Measurements from ENCODE around the gene MBOAT7.

Gene MBOAT7

GRCh38 chr19:54169149-54169740, 20.1 kb downstream of the MBOAT7 start:
- H3K9ac ChIP-seq (ENCODE audit: insufficient read length, low read depth): no peak overlapping the region
- H3K27me3 ChIP-seq (ENCODE audit: insufficient read depth, insufficient read length): no peaks in the 10 kb centered on the region
- H3K4me1 ChIP-seq (ENCODE audit: insufficient read depth, insufficient read length): peaks cover 11% of the 10 kb centered on the region
- DNase-seq (ENCODE audit: low read depth, low spot score): no peak
- no peaks in the 10 kb centered on the region for H3K9me3 ChIP-seq (ENCODE audit: insufficient read depth, low read length)
- H3K36me3 ChIP-seq (ENCODE audit: insufficient read depth, insufficient read length, low read length): no peaks in the 10 kb centered on the region
- TF ChIP-seq YY1 (IDR thresholded peaks at IDR 0.05; ENCODE audit: insufficient read depth, insufficient read length) (no peak), ZNF274 (IDR thresholded peaks at IDR 0.05; ENCODE audit: low read depth, low read length) (no peak), SUZ12 (IDR thresholded peaks at IDR 0.05; ENCODE audit: extremely low read depth, insufficient read depth, insufficient read length) (no peak)
- H3K4me3 ChIP-seq (ENCODE audit: insufficient read length, low read depth): no peak overlapping the region

DNA sequence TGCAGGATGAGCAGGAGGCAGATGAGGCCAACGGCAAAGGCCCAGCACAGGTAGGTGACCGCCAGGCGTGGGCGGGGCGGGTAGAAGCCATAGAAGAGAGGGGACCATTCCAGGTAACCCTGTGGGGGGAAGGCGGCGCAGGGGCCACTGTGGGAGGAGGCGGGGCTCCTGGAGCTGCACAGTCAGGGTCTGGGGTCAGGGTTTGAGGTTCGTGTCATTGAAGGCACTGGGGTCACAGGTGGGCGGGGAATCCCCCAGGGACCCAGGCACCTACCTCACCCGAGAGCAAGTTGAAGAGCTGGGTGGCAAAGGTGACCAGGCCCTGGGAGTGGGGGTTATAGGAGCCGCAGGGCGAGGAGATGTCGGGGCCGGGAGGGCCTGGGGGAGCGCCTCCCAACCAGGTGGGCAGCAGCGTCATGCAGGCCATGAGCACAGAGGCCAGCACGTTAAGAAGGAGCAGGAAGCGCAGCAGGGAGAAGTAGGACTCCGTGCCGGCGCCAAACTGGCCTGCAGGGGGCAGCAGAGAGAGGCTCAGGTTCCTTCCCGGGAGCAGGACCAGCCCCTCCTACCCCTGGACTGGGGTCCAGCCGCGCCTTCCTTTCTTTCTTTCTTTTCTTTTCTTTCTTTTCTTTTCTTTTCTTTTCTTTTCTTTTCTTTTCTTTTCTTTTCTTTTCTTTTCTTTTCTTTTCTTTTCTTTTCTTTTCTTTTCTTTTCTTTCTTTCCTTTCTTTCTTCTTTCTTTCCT, 21.0 kb downstream of the MBOAT7 start:
- peaks cover 2% of the 10 kb centered on the region for H3K36me3 ChIP-seq (ENCODE audit: insufficient read depth, insufficient read length, low read length)
- TF ChIP-seq ZNF274 (IDR thresholded peaks at IDR 0.05; ENCODE audit: low read depth, low read length) (no peak), YY1 (IDR thresholded peaks at IDR 0.05; ENCODE audit: insufficient read depth, insufficient read length) (no peak), SUZ12 (IDR thresholded peaks at IDR 0.05; ENCODE audit: extremely low read depth, insufficient read depth, insufficient read length) (no peak)
- H3K4me1 ChIP-seq (ENCODE audit: insufficient read depth, insufficient read length): peaks cover 9% of the 10 kb centered on the region
- H3K4me3 ChIP-seq (ENCODE audit: insufficient read length, low read depth): no peak overlapping the region
- H3K9me3 ChIP-seq (ENCODE audit: insufficient read depth, low read length): no peaks in the 10 kb centered on the region
- H3K27me3 ChIP-seq (ENCODE audit: insufficient read depth, insufficient read length): no peaks in the 10 kb centered on the region
- no peak overlapping the region for H3K9ac ChIP-seq (ENCODE audit: insufficient read length, low read depth)
- DNase-seq (ENCODE audit: low read depth, low spot score): no peak

DNA sequence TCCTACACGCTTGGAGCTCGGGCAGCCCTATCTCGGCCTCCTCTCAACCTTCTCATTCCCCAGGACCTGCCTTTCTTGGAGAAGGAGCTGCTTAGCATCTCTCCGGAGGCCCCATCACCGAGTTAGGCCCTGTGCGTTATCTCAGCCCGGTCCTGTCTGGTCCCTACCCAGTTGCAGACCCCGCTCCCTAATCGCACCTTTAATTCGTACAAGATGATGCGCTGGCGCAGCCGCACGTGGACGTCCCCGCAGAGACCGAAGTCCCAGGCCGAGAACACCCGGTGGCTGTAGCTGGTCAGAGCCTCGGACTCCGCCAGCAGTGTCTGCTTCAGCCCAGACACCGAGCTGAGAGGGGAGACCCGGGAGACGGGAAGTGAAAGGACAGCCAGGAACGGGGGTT, 24.2 kb downstream of the MBOAT7 start:
- Histone ChIP-seq H3K4me1 (ENCODE audit: insufficient read depth, insufficient read length) (peaks cover 3% of the 10 kb centered on the region), H3K9ac (ENCODE audit: insufficient read length, low read depth) (no peak overlapping the region), H3K27me3 (ENCODE audit: insufficient read depth, insufficient read length) (no peaks in the 10 kb centered on the region), H3K9me3 (ENCODE audit: insufficient read depth, low read length) (no peaks in the 10 kb centered on the region), H3K36me3 (ENCODE audit: insufficient read depth, insufficient read length, low read length) (peaks cover 6% of the 10 kb centered on the region), H3K4me3 (ENCODE audit: insufficient read length, low read depth) (no peak overlapping the region)
- no peak for TF ChIP-seq ZNF274 (IDR thresholded peaks at IDR 0.05; ENCODE audit: low read depth, low read length)
- TF ChIP-seq YY1 (IDR thresholded peaks at IDR 0.05; ENCODE audit: insufficient read depth, insufficient read length): no peak
- no peak for TF ChIP-seq SUZ12 (IDR thresholded peaks at IDR 0.05; ENCODE audit: extremely low read depth, insufficient read depth, insufficient read length)
- no peak for DNase-seq (ENCODE audit: low read depth, low spot score)

- TF ChIP-seq SUZ12 (IDR thresholded peaks at IDR 0.05; ENCODE audit: extremely low read depth, insufficient read depth, insufficient read length) (no peak), YY1 (IDR thresholded peaks at IDR 0.05; ENCODE audit: insufficient read depth, insufficient read length) (no peak), ZNF274 (IDR thresholded peaks at IDR 0.05; ENCODE audit: low read depth, low read length) (no peak)
- Histone ChIP-seq H3K9me3 (ENCODE audit: insufficient read depth, low read length) (no peaks in the 10 kb centered on the region), H3K9ac (ENCODE audit: insufficient read length, low read depth) (no peak overlapping the region), H3K4me3 (ENCODE audit: insufficient read length, low read depth) (no peak overlapping the region), H3K27me3 (ENCODE audit: insufficient read depth, insufficient read length) (no peaks in the 10 kb centered on the region), H3K4me1 (ENCODE audit: insufficient read depth, insufficient read length) (peaks cover 3% of the 10 kb centered on the region), H3K36me3 (ENCODE audit: insufficient read depth, insufficient read length, low read length) (peaks cover 6% of the 10 kb centered on the region)
- DNase-seq (ENCODE audit: low read depth, low spot score): no peak
Measured at GRCh38 chr19:54164369-54165068, 24.9 kb downstream of the MBOAT7 start.

DNA sequence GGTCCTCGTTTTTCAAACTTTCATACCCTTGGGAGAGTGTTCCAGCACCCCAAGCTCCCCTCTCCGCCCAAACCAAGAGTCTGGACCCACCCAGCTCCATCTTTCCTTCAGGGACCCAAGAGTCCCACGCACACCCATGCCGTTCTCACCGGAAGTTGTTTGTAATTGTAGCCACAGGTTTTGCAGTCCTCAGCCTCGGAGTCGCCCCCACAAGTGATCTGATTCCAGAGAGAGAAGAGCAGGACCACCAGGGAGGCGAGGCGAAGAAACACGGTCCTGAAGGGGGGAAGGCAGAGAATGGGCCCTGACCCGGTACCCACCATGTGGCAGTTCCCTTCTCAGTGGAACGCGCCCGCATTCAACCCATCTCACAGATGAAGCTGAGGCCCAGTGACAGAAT, 26.5 kb downstream of the MBOAT7 start:
- Histone ChIP-seq H3K36me3 (ENCODE audit: insufficient read depth, insufficient read length, low read length) (peaks cover 9% of the 10 kb centered on the region), H3K9me3 (ENCODE audit: insufficient read depth, low read length) (no peaks in the 10 kb centered on the region), H3K9ac (ENCODE audit: insufficient read length, low read depth) (no peak overlapping the region), H3K4me3 (ENCODE audit: insufficient read length, low read depth) (no peak overlapping the region), H3K4me1 (ENCODE audit: insufficient read depth, insufficient read length) (peaks cover 2% of the 10 kb centered on the region), H3K27me3 (ENCODE audit: insufficient read depth, insufficient read length) (no peaks in the 10 kb centered on the region)
- no peak for DNase-seq (ENCODE audit: low read depth, low spot score)
- TF ChIP-seq ZNF274 (IDR thresholded peaks at IDR 0.05; ENCODE audit: low read depth, low read length) (no peak), SUZ12 (IDR thresholded peaks at IDR 0.05; ENCODE audit: extremely low read depth, insufficient read depth, insufficient read length) (no peak), YY1 (IDR thresholded peaks at IDR 0.05; ENCODE audit: insufficient read depth, insufficient read length) (no peak)

- no peak overlapping the region for H3K4me3 ChIP-seq (ENCODE audit: insufficient read length, low read depth)
- H3K36me3 ChIP-seq (ENCODE audit: insufficient read depth, insufficient read length, low read length): peaks cover 12% of the 10 kb centered on the region
- no peak for DNase-seq (ENCODE audit: low read depth, low spot score)
- TF ChIP-seq ZNF274 (IDR thresholded peaks at IDR 0.05; ENCODE audit: low read depth, low read length): no peak
- no peak for TF ChIP-seq SUZ12 (IDR thresholded peaks at IDR 0.05; ENCODE audit: extremely low read depth, insufficient read depth, insufficient read length)
- no peak for TF ChIP-seq YY1 (IDR thresholded peaks at IDR 0.05; ENCODE audit: insufficient read depth, insufficient read length)
- H3K9me3 ChIP-seq (ENCODE audit: insufficient read depth, low read length): no peaks in the 10 kb centered on the region
- H3K9ac ChIP-seq (ENCODE audit: insufficient read length, low read depth): no peak overlapping the region
- H3K27me3 ChIP-seq (ENCODE audit: insufficient read depth, insufficient read length): no peaks in the 10 kb centered on the region
- peaks cover 2% of the 10 kb centered on the region for H3K4me1 ChIP-seq (ENCODE audit: insufficient read depth, insufficient read length)
Measured at GRCh38 chr19:54162241-54162805, 27.1 kb downstream of the MBOAT7 start.

DNA sequence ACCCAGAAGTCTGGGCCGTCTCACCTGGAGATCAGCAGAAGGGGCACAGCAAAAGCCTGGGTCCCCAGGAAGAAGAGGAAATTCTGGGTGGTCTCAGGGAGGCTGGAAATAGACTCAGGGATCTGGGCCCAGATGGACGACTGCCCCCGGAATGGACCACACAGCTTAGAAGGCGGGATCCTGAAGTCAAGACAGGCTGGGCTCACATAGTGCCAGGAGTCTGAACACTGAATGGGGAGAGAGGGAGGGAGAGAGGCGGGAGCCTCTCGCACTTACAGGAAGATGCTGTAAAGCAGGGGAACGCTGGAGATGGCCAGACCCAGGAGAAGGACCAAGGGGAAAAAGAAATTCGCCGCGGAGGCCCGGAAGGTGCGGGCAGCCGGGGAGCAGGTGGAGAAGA, 28.5 kb downstream of the MBOAT7 start:
- no peaks in the 10 kb centered on the region for H3K27me3 ChIP-seq (ENCODE audit: insufficient read depth, insufficient read length)
- DNase-seq (ENCODE audit: low read depth, low spot score): no peak
- no peaks in the 10 kb centered on the region for H3K9me3 ChIP-seq (ENCODE audit: insufficient read depth, low read length)
- H3K4me1 ChIP-seq (ENCODE audit: insufficient read depth, insufficient read length): peaks cover 2% of the 10 kb centered on the region
- peaks cover 26% of the 10 kb centered on the region for H3K36me3 ChIP-seq (ENCODE audit: insufficient read depth, insufficient read length, low read length)
- TF ChIP-seq YY1 (IDR thresholded peaks at IDR 0.05; ENCODE audit: insufficient read depth, insufficient read length): no peak
- no peak for TF ChIP-seq SUZ12 (IDR thresholded peaks at IDR 0.05; ENCODE audit: extremely low read depth, insufficient read depth, insufficient read length)
- TF ChIP-seq ZNF274 (IDR thresholded peaks at IDR 0.05; ENCODE audit: low read depth, low read length): no peak
- H3K9ac ChIP-seq (ENCODE audit: insufficient read length, low read depth): peak overlapping the region; percentile 81
- peak overlapping the region; percentile 67 for H3K4me3 ChIP-seq (ENCODE audit: insufficient read length, low read depth)
